ENCODE measurements around the gene PCBP3.

PCBP3 gene

DNA sequence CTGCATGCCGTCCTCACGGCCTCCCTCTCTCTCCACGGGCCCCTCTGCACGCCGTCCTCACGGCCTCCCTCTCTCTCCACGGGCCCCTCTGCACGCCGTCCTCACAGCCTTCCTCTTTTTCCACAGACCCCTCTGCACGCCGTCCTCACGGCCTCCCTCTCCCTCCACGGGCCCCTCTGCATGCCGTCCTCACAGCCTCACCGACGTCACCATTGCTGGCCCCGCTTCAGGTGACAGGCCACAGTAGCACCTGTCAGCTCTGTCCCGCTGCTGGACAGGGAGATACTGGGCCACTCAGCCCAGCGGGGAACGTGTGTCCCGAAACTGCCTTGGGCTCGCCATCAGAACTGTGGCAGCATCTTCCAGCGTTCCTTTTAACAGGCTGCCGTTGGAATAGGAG, 255.3 kb downstream of the PCBP3 start:
- no peak for DNase-seq

DNA sequence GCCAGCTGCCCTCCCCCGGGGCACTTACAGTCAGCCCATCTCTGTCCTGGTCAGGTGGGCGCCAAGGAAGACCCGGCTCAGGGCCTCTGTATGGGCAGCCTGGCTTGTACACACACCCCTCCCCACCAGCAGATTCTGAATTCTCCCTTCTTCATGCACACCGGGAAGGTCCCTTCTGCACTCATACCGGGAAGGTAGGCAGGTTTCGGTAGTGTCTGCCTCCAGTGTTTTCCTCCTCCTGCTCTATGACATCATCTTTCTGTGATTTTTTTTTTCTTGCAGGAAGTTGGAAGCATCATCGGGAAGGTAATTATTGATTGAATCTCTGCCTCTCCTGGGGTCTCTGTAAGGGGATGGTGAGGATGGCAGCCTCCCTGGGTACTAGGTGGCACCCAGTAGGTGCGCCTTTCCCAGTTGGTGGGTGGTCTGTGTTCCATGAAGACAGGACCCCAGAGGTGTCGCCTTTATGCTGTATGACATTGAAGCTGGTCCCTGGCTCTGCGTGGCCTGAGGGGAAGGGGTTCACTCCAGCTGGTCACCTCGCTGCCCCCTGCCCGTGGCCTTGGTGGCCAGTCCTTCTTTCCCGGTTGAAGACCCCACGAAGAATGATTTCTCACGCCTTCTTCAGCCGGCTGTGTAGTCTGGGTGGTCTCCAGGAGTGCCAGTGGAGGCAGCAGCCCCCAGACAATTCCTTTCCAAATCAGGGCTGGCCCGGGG, 255.9 kb downstream of the PCBP3 start:
- no peak for DNase-seq

DNA sequence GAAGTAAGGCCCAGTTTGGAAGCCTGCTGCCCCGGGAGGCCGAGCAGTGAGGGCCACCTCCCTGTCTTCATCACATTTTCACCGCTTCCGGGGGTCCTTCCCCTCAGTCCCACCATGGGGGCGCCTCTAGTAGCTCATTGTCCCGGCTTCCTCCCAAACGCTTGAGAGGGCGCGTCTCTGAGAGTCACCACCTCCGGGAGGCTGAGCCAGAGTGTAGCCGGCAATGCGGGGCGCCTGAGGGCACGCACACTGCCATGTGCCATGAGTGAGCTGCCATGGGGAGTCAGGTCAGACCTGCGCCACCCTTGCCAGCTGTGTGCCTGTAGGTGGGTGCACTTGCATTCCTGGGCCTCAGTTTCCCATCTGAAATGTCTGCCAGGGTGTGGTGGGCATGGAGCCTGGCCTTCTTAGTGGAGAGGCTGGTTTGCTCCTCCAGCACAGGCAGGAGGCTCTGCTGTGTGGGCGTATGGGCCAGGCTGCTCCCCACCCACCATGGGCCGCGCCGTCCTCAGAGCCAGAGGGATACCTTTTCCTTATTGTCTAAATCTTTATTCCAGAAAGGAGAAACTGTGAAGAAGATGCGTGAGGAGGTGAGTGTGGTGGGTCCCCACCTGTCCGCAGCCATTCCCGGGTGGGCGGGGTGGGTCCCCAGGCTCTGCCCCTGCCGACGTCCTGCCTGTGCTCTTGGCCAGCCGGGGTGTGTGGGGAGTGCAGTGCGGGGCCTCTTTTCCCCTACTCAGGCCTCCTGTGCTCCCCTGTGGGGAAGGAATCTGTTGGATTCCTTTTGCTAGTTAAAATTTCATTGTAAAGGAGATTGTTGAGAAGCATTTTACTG, 256.7 kb downstream of the PCBP3 start:
- DNase-seq = no peak

DNA sequence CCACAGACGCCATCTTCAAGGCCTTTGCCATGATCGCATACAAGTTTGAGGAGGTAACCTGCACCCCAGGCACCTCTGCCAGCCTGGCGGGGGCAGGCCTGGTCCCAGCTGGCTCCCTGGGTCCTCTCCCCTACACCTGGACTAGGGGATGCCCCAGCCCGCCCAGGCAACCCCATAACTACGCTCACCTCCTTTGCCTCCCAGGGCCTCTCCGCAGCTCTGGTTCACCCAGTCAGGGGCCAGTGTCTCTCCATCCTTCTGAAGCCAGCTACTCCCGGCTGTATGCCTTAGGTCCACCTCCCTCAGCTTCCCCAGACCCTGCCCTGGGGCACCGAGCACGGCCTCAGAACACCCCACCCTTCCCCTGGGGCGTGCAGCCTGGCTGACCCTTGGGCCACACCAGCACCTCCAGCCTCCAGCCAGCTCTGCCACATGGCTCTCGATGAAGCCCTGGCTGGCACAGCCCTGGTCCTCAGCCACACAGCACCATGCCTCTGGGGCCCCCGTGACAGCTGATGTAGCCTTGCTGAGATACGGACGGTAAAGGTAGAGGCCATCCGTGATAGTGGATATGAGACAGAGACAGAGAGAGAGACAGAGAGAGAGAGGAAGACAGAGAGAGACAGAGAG, 257.7 kb downstream of the PCBP3 start:
- DNase-seq = no peak

DNA sequence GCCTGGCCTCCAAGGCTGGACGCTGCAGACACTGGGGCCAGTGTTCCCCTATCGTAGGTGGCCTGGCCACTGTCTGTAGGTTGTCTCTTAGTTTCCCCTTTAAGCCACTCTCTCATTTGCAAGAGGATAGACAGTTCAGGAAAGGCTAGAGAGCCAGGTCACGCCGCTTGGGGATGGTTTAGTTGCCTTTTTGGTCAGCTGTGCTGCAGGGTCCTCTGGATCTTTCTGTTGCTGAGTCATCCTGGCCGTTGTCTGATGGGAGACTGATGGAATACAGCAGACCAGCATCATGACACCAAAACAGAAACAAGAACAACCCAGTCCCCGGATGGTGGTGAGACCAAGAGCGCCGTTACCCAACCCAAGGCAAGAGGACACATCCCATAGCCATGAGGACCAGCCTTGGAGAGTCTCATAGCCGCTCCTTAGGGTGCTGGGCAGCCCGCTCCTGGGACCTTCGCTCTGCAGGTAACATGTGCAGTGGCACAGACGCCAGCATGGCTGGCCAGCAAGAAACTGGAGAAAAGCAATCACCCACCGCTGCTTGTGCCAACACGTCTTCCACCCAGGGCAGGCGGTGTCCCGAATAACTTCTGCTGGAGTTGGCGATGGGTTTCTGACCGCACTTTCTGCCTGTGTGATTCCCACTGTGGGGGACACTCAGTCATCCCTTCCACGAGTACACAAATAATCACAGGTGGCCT, 258.9 kb downstream of the PCBP3 start:
- no peak for DNase-seq

DNA sequence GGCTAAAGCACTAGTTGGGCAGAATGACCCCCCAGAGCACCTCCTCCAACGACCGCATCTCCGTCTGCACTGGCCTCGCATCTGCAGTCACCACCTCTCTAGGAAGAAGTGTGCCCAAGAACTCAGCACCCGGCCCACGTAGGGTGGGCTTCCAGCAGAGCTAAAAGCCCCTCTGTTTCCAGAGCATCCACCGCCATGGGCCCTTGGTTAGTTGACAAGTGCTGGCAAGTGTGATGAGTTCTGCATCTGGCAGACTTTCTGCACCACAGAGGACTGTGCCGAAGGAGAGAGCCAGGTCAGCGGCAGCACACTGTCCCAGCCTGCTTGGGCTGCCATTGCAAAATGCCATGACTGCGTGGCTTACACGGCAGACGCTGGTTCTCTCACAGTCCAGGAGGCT, 261.7 kb downstream of the PCBP3 start:
- DNase-seq = no peak

DNA sequence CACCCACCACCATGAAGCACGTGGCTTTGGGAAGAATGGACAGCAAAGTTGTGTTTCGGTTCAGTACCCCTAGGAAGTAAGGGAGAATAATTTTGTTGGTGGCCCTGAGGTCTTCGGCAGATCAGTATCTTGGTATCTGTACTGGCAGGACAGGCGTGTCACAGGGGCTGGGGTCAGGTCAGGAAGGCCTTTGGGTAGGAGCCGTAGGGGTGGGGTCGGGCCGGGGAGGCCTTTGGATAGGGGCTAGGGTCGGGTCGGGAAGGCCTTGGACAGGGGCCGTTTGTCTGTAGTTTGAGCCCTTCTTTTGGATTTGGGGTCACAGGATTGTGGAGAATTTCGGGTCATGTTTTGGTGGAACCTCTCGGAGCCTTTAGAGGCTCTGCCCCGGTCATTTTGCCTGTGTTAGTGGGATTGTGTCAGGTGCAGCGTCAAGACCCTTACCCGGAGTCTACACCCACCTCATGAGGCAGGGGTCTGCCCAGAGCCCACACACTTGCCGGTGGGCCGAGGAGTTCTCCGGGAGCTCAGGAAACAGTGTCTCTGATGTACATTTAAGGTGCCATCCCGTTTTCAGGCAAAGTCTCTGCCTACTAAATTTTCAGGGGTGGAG, 262.8 kb downstream of the PCBP3 start:
- no peak for DNase-seq

DNA sequence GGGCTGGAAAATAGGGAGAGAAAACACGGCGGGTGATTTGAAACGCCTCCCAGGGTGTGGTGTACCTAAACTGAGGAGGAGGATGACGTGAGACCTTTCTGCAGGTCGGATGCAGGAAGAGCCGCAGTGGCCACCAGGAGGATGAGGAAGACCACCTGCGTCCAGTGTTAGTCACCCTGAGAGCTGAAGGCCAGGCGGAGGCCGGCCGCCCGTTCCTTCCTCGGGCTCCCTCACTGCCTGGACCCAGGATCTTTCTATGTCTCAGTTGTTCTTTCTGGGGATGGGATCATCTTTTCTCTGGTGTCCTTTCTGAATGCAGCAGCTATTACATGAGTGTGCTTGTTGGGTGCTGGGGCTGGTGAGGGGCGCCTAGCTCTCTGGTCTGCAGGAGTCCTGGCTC, 263.3 kb downstream of the PCBP3 start:
- DNase-seq = no peak

DNA sequence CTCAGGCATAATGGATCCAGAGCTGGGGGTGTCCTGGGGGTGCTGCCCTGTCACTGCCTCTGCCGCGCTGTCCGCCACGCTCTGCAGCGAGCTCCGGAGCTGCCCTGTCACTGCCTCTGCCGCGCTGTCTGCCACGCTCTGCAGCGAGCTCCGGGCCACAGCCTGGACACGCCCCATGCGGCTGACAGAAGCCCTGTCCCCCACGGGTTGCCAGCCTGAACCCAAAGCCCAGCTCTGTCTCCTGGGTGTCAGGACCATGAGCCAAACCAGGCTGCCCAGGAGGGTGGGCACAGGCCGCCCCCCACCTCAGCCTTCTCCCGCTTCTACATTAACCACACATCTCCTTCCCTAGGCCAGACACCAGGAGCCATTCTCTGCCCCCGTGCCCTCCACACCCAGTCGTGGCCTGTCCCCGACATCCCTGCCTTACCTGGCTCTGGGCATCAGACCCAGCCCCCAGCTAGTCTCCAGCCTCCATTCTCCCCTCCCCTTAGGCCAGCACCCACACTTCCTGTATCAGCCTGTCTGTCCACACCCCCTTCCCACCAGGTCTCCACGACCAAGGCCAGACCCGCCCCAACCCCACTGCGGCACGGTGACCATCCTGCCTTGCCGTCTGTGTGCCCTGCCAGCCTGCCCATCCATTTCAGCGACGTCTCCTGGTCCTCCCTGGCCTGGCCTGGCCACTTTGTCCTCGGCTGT, 265.2 kb downstream of the PCBP3 start:
- no peak for DNase-seq

DNA sequence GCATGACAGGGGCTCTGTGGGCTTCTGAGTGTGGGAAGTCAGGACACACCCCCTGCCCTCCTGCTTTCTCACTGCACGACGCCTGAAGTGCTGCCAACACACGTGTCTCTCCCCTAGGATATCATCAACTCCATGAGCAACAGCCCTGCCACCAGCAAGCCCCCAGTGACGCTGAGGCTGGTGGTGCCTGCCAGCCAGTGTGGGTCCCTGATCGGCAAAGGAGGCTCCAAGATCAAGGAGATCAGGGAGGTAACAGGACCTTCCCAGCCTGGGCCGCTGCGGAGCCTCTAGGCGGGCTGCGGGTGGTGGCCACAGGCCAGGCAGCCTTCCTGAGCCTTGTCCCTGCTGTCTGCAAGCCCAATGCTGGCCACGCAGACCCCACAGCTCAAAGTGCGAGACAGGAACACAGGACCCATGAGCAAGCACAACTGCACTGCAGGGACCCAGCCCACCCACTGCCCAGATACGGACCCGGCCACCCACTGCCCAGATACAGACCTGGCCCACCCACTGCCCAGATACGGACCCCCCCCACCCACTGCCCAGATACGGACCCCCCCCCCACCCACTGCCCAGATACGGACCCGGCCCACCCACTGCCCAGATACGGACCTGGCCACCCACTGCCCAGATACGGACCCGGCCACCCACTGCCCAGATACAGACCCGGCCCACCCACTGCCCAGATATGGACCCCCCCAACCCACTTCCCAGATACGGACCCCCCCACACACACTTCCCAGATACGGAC, 265.9 kb downstream of the PCBP3 start:
- DNase-seq = no peak

DNA sequence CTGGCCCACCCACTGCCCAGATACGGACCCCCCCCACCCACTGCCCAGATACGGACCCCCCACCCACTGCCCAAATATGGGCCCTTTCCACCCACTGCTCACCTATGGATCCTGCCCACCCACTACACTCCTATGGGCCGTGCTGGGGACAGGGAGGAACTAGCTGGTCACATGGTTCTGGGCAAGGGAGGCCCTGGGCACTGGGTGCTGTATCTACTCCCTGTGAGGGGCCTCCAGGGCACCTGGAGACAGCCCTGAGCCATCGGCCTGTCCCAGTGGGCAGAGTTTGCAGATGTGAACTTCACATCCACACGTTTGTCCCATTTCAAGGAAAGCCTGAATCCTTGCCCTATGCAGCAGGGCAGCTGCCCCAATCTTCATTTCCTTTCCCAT, 266.6 kb downstream of the PCBP3 start:
- no peak for DNase-seq

DNA sequence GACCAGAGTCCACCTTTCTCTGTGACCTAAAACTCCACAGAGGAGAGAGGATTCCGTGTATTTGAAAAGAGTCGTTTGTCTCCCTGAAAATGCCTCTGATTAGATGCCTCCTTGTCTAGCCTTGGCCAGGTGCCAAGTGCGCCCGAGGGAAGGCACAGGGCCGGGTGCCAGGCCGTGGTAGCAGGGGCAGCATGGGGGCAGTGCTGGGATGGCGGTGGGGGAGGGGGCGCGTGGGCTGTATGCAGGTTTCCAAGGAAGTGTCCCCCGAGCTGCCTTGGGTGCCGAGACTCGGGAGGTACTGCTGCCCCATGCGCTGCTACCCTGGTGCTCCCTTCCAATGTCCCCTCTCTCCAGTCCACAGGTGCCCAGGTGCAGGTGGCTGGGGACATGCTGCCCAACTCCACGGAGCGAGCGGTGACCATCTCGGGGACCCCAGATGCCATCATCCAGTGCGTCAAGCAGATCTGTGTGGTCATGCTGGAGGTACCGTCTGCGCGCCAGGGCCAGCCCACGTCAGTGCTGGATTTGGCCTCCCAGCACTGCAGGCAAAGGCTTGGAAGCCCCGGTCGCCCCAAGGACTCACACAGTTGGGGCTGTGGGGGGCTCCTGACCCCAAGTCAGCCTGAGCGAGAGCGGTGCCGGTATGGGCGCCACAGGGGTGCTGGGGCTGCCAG, 267.2 kb downstream of the PCBP3 start:
- DNase-seq = no peak

DNA sequence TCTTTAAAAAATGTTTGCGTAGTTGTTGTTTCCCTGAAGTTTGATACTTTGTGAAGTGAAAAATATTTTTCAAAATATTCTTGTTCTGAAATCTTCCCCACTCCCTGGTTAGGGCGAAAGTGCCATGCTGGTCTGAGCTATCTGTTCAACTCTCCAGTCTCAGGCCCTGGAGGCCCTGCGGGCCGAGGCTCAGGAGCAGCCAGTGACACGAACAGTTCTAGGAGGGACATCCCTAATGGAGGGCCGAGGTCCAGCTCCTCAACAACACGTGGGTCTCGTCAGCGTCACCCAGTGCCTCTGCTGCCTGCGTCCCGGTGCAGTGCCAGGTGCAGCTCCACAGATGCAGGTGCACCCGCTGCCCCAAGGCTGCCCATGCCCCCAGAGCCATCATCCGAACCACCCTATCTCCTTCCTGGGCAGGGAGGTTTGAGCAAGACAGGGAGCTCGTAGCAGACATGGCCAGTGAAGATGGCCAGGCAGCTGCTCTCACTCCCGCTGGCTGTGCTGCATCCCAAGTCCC, 268.3 kb downstream of the PCBP3 start:
- no peak for DNase-seq

DNA sequence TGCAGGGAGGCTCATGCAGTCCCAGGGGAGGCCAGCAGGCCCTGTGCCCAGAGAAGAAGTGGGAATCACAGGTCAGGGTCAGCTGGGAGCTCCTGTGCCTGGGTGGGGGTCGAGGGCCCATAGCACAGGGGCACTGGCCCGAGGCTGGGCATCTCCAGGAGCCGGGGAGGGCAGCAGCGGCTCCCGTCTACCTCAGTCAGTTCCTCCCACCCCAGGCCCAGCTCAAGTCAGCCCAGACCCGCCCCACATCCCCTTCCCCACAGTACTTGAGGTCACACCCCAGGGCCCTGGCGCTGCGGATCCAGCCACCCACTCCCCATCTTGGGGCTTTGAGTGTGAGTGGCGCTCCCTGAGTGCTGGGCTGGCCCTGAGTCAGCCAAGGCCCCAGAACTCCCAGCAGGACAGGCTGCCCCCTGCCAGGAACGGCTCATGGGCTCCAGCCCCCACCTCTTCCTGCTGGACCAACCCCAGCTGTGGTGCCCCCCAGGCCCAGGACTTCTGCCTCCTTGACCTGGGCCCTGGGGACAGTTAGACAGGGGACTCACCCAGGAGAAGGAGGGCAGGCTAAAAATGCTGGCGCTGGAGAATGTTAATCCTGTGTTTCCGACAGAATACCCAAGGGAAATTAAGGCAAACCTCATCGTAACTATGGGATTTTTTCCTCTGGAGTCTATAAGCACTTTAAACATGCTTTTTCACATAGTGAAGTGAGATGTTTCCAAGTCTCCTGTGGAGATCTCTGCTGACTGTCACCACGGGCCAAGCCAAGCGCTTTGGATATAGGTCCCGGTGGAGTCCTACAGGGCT, 269.3 kb downstream of the PCBP3 start:
- DNase-seq = peak; percentile 87

DNA sequence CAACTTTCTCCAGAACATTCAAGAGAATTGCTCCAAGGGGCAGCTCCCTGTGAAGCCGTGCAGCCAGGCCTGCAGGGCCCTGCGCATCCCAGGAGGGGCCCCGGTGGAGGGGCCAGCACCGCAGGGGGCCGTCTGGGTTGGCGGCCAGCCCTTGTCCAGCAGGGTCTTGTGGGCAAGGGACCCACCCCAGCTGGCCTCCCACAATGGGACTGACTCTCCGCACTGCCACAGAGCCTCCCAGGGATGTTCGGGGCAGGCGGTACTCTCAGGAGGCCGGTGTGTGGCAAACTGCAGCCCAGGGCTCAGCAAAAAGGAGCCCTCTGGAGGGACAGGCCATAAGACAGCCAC, 269.9 kb downstream of the PCBP3 start:
- no peak for DNase-seq

DNA sequence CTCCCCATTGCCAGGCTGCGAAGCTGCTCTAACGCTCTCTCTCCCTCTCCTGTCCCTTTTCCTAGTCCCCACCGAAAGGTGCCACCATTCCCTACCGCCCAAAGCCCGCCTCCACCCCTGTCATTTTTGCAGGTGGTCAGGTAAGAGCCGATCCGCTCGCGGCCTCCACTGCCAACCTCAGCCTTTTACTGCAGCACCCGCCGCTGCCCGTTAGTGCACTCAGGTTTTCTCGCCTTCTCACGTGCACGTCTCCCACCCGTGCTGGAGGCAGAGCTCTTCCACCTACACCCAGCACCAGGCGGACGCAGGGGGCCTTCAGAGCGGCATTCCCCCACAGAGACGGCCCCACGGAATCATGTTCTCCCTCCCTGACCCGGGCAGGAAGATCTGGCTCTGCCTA, 270.4 kb downstream of the PCBP3 start:
- DNase-seq = no peak

DNA sequence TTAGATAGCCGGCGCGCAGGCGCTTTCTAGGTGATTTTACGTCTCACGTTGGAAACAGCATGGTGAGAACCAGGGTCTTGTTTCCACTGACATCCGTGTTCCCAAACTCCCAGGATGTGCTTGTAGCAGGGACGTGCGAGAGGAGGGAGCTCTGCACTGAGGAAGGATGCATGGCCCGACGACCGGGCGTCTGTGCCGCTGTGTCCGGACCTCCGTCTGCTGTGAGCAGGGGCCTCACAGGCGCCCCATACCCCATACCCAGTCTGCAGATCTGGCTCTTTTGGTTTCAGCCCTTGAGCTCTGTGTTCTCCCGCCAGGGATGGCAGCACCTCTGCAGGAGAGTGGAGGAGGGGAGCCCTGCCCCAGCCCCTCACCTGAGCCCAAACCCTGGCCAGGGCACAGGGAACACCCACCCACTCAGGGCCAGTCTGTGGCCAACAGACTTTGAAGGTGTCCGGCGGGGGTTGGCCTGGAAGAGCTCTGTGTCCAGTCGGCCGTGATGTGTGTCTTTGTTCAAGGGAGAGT, 270.9 kb downstream of the PCBP3 start:
- DNase-seq = no peak

DNA sequence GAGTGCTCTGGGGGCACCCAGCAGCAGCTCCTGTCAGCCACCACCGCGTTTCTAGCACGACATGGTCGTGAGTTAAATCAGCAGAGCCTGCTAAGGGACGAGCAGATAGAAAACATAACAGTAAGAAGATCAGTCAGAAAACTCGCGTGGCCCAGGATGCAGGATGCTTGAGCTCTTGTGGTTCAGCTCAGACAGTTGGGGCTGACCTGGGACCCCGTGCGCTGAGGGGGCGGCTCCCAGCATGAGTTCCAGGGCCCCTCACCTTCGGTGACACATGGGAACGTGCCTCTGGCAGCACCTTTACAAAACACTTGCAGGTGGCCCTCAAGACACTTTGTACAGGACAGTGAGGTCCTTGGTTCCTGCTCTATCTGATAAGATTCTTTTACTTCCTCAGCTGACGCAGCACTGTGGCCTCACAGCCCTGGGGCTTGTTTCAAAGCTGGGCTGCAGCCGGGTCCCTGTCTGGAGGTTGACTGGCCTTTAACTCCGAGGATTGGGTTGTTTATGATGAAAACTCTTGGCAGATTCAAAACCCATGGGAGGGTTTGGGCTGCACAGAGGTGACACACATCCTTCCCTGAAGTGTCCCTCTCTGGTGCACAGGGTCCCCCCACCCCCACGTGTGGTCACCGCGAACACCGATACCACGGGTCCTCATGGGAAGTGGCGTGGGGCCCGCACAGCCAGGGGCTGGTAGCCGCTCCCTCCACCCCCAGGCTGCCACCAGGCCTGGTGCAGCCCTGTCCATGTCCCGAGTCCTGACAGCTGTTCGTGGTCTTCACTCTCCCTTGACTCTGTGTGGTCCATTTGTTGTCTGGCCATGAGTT, 272.7 kb downstream of the PCBP3 start:
- DNase-seq = no peak
